ENCODE data around the gene RPL28.

RPL28 gene

GRCh38 chr19:55440411-55441105, 54.8 kb downstream of the RPL28 start:
- TF ChIP-seq, protein P1, sequence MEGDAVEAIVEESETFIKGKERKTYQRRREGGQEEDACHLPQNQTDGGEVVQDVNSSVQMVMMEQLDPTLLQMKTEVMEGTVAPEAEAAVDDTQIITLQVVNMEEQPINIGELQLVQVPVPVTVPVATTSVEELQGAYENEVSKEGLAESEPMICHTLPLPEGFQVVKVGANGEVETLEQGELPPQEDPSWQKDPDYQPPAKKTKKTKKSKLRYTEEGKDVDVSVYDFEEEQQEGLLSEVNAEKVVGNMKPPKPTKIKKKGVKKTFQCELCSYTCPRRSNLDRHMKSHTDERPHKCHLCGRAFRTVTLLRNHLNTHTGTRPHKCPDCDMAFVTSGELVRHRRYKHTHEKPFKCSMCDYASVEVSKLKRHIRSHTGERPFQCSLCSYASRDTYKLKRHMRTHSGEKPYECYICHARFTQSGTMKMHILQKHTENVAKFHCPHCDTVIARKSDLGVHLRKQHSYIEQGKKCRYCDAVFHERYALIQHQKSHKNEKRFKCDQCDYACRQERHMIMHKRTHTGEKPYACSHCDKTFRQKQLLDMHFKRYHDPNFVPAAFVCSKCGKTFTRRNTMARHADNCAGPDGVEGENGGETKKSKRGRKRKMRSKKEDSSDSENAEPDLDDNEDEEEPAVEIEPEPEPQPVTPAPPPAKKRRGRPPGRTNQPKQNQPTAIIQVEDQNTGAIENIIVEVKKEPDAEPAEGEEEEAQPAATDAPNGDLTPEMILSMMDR (IDR thresholded peaks at IDR 0.05; ENCODE audit: insufficient read depth, low read depth, low read length, missing control alignments) = no peak
- DNase-seq (ENCODE audit: low read depth) = peak; percentile 49
- no peak overlapping the region for H3K4me3 ChIP-seq (ENCODE audit: low read depth, low read length)

- DNase-seq (ENCODE audit: low read depth) = no peak
- TF ChIP-seq, protein P1 (IDR thresholded peaks at IDR 0.05; ENCODE audit: insufficient read depth, low read depth, low read length, missing control alignments) = no peak
- H3K4me3 ChIP-seq (ENCODE audit: low read depth, low read length) = no peak overlapping the region
Observed at GRCh38 chr19:55441319-55441691, 55.6 kb downstream of the RPL28 start.

GRCh38 chr19:55441692-55442321, 56.1 kb downstream of the RPL28 start:
- TF ChIP-seq, protein P1 (IDR thresholded peaks at IDR 0.05; ENCODE audit: insufficient read depth, low read depth, low read length, missing control alignments) = no peak
- no peak for DNase-seq (ENCODE audit: low read depth)
- H3K4me3 ChIP-seq (ENCODE audit: low read depth, low read length) = no peak overlapping the region

DNA sequence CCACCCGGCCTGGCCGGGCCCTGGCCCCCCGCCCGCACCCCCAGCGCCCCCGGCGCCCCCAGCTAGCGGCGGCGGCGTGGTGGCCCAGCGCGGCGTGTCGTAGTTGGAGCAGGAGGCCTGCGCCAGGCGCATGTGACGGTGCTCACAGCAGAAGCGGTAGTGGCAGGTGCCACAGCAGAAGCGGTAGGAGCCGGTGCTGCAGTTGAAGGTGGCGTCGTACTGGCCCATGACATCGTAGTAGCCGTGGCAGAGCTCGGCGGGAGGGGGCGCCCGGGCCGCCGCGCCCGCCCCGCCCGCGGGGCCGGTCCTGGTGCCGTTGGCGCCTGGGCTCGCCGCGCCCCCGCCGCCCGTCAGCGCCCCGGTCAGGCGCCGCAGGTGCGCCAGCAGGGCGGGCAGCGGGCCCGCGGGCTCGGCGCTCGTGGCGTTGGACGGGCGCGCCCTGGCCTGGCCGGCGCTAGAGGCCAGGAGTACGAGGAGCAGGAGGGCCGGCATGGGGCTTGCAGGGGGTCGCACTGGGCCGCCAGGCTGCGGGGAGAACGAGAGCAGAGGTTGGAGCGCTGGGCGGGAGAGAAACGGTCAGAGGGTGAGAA, 56.7 kb downstream of the RPL28 start:
- TF ChIP-seq, protein P1 (IDR thresholded peaks at IDR 0.05; ENCODE audit: insufficient read depth, low read depth, low read length, missing control alignments) = no peak
- no peak overlapping the region for H3K4me3 ChIP-seq (ENCODE audit: low read depth, low read length)
- no peak for DNase-seq (ENCODE audit: low read depth)

DNA sequence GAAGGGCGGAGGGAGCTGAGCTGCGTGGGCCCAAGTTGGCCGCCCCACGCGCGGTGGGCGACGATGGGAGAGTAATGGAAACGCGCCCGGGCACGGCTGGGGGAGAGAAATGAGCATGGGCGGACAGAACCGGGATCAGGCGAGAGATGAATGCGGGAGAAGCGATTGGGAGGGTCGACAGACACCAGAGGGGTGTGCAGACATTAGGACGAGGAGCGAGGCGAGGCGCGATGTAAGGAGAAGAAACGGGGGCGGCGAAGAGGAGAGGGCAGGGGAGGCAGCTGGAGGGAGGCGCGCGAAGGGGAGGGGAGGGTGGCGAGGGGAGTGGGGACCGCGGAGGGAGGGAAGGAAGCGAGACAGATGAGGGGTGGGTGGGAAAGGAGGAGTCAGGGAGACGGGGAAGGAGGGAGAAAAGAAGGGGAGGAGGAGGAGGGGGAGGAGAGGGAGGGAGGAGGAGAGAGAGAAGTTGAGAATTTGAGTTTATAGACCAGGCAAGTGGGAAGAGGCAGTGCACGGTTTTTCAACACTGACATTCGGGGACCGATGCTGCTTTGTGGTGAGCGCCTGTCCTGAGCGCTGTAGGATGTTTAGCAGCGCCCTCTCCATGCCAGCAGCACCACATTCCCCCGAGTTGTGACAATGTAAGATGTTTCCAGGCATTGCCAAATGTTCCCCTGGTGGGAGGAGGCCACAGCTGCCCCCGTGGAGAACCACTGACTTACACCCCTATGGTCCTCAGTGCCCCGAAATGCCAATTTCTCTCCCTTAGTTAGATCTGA, 57.5 kb downstream of the RPL28 start, which contains the start of gene SHISA7:
SHISA7 (minus strand) TSS at position 256 of the 779 bp plus-strand sequence. CDS start 437 bp downstream, outside the sequence.
- DNase-seq (ENCODE audit: low read depth) = no peak
- TF ChIP-seq, protein P1 (IDR thresholded peaks at IDR 0.05; ENCODE audit: insufficient read depth, low read depth, low read length, missing control alignments) = no peak
- H3K4me3 ChIP-seq (ENCODE audit: low read depth, low read length) = no peak within 1 kb of the TSS

DNA sequence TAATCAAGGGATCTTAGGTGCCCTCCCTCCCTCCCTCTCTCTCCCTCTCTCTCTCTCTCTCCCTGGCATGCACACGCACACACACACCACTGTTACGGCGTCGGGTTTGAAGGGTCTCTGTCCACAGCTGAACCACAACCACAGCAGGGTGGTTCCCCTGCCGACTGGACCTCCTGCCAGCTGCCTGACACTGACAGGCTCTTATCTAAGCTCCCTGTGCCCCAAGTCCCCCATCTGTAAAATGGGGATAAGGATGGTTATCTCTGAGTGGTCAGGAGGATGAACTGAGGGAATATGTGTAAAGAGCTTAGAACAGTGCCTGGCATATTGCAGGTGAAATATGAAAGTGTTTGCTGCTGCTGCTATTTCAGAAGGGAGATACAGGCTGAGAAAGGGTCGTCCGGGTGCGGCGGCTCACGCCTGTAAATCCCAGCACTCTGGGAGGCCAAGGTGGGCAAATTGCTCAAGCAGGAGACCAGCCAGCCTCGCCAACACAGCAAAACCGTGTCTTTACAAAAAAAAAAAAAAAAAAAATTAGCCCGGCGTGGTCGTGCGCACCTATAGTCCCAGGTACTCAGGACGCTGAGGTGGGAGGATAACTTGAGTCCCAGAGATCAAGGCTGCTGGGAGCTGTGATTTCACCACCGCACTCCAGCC, 58.2 kb downstream of the RPL28 start:
- H3K4me3 ChIP-seq (ENCODE audit: low read depth, low read length) = no peak overlapping the region
- TF ChIP-seq, protein P1 (IDR thresholded peaks at IDR 0.05; ENCODE audit: insufficient read depth, low read depth, low read length, missing control alignments) = no peak
- no peak for DNase-seq (ENCODE audit: low read depth)
